Measurements from ENCODE around the gene SUSD3.

Gene SUSD3

GRCh38 chr9:93126151-93126781 is 67.8 kb downstream of the SUSD3 start:
- no peak overlapping the region for H3K4me3 ChIP-seq (ENCODE audit: low read depth, low read length)
- POLR2A ChIA-PET: no interaction called here
- no peak for DNase-seq (ENCODE audit: low read depth, low spot score)
- CTCF ChIA-PET: interaction anchor here (1.1 to 1.4 kb wide), 2 partner anchors 17 kb away, joined by 3 to 7 read pairs; no protein-coding TSS in a partner anchor
- TF ChIP-seq CTCF (IDR thresholded peaks at IDR 0.05; ENCODE audit: insufficient read depth, low read length, missing control alignments): no peak

GRCh38 chr9:93126825-93127368 is 68.4 kb downstream of the SUSD3 start:
- H3K4me3 ChIP-seq (ENCODE audit: low read depth, low read length): no peak overlapping the region
- POLR2A ChIA-PET: interaction anchor here (0.5 kb wide), 1 partner anchor 521 kb away, joined by 3 read pairs; no protein-coding TSS in a partner anchor
- DNase-seq (ENCODE audit: low read depth, low spot score): no peak
- CTCF ChIA-PET: interaction anchor here (1.1 kb wide), 1 partner anchor 18 kb away, joined by 3 read pairs; no protein-coding TSS in a partner anchor
- TF ChIP-seq CTCF (IDR thresholded peaks at IDR 0.05; ENCODE audit: insufficient read depth, low read length, missing control alignments): no peak

GRCh38 chr9:93127395-93127911 is 69.0 kb downstream of the SUSD3 start:
- no peak overlapping the region for H3K4me3 ChIP-seq (ENCODE audit: low read depth, low read length)
- ChIA-PET POLR2A (interaction anchor here (0.5 kb wide), 1 partner anchor 520 kb away, joined by 3 read pairs; no protein-coding TSS in a partner anchor), CTCF (interaction anchor here (1.1 kb wide), 1 partner anchor 18 kb away, joined by 3 read pairs; no protein-coding TSS in a partner anchor)

GRCh38 chr9:93128011-93128714 is 69.7 kb downstream of the SUSD3 start:
- TF ChIP-seq CTCF (IDR thresholded peaks at IDR 0.05; ENCODE audit: insufficient read depth, low read length, missing control alignments): no peak
- ChIA-PET CTCF (interaction anchor here (1.1 kb wide), 1 partner anchor 19 kb away, joined by 6 read pairs; no protein-coding TSS in a partner anchor), POLR2A (interaction anchor here (1.0 kb wide), 1 partner anchor 33 kb away, joined by 4 read pairs; the partner anchor contains the start of gene CARD19)
- DNase-seq (ENCODE audit: low read depth, low spot score): no peak
- H3K4me3 ChIP-seq (ENCODE audit: low read depth, low read length): no peak overlapping the region

More at GRCh38 chr9:93127395-93127911, 69.0 kb downstream of the SUSD3 start:
- DNase-seq (ENCODE audit: low read depth, low spot score): no peak
- TF ChIP-seq CTCF (IDR thresholded peaks at IDR 0.05; ENCODE audit: insufficient read depth, low read length, missing control alignments): no peak

- no peak for TF ChIP-seq CTCF (IDR thresholded peaks at IDR 0.05; ENCODE audit: insufficient read depth, low read length, missing control alignments)
- POLR2A ChIA-PET: interaction anchor here (1.0 kb wide), 1 partner anchor 33 kb away, joined by 4 read pairs; the partner anchor contains the start of gene CARD19
- DNase-seq (ENCODE audit: low read depth, low spot score): no peak
- no peak overlapping the region for H3K4me3 ChIP-seq (ENCODE audit: low read depth, low read length)
- CTCF ChIA-PET: interaction anchor here (1.1 to 1.8 kb wide), 3 partner anchors 19 to 31 kb away, joined by 3 to 6 read pairs (median 6); no protein-coding TSS in a partner anchor
Observed at GRCh38 chr9:93128715-93129224, 70.3 kb downstream of the SUSD3 start.

Measured in AG04449 (cell line).